Spleen (tissue), 11 donors: ENCODE measurements around the gene CFAP54. TPM values are rescaled to one million over a fixed set of nuclear protein-coding genes. Genes with fewer than 3 reads are reported as not detected.

Experiments
- DNase-seq: peaks from one replicate; pipeline ENCODE4 v3.0.0-alpha.2; 2020
- H3K27ac ChIP-seq, 8 donors: fragments of 200-600 bp; sonication (generic) in 7 of 8; 1 replicate in 4 of 8; 2 replicates in 4 of 8; pipeline versions ENCODE4 v1.5.0 to v1.8.0; 2016 to 2021; ENCODE audit warnings: inconsistent platforms in 4 of 8, mild to moderate bottlenecking in 4 of 8, moderate library complexity in 1 of 8
- H3K27me3 ChIP-seq, 7 donors: fragments of 200-600 bp; sonication (generic) in 6 of 7; replicated peaks in 1 of 7; 1 replicate in 4 of 7; 2 replicates in 3 of 7; pipeline versions ENCODE4 v1.5.0 to v1.8.0; 2016 to 2021; ENCODE audit warnings: inconsistent platforms in 3 of 7, mild to moderate bottlenecking in 1 of 7
- H3K36me3 ChIP-seq, 6 donors: fragments of 200-600 bp; sonication (generic) in 5 of 6; 1 replicate in 4 of 6; 2 replicates in 2 of 6; pipeline versions ENCODE4 v1.5.0 to v1.8.0; 2016 to 2021; ENCODE audit warnings: inconsistent platforms in 2 of 6
- H3K4me1 ChIP-seq, 6 donors: fragments of 200-600 bp; sonication (generic) in 5 of 6; 1 replicate in 3 of 6; 2 replicates in 3 of 6; pipeline versions ENCODE4 v1.5.0 to v1.8.0; 2016 to 2021; ENCODE audit warnings: inconsistent platforms in 3 of 6
- H3K4me3 ChIP-seq, 8 donors: fragments of 200-600 bp; sonication (generic) in 7 of 8; 1 replicate in 4 of 8; 2 replicates in 4 of 8; pipeline versions ENCODE4 v1.5.0 to v1.8.0; 2016 to 2021; ENCODE audit warnings: inconsistent platforms in 4 of 8, mild to moderate bottlenecking in 4 of 8, moderate library complexity in 2 of 8
- H3K9me3 ChIP-seq, 8 donors: fragments of 200-600 bp; sonication (generic) in 7 of 8; 1 replicate in 4 of 8; 2 replicates in 4 of 8; pipeline versions ENCODE4 v1.5.0 to v1.8.0; 2016 to 2021; ENCODE audit warnings: inconsistent platforms in 4 of 8
- POLR2A ChIP-seq, 3 donors: fragments of 450-650 bp; IDR thresholded peaks; one replicate each; pipeline ENCODE4 v1.5.1; 2017; ENCODE audit warnings: antibody characterized with exemption in 3 of 3, mild to moderate bottlenecking in 1 of 3
- POLR2AphosphoS5 ChIP-seq, 3 donors: sonication (generic); formaldehyde crosslinking; IDR thresholded peaks; one replicate each; pipeline ENCODE4 v1.5.1; 2017; ENCODE audit warnings: antibody characterized with exemption in 3 of 3
- WGBS, 5 donors: extraction: QIAGEN DNeasy Blood & Tissue Kit in 3 of 5; methylation state at CpG; one replicate each; pipeline versions ENCODE4 v1.1.5 to v1.1.7; 2013 to 2018; 5-methylcytosine and 5-hydroxymethylcytosine counted together
- intact Hi-C: fragments of 100-400 bp; cut with DNase I; formaldehyde crosslinking; loops from one replicate; pipeline ENCODE4 v1.15.0; 2023; ENCODE audit warnings: low total_unique reads
- polyA plus RNA-seq, 3 donors: library from polyadenylated mRNA; stranded (reverse); fragments of 200-250 nt; gene quantifications; one replicate each; pipeline ENCODE4 v1.2.1, GENCODE V29; 2013
- total RNA-seq, 7 donors: library from RNA; depleted of rRNA in 3 of 7; stranded (reverse); fragments of >200 nt in 3 of 7; fragmentation: NEBNext Ultra II Directional in 4 of 7; extraction: Animal tissue kit (Norgen Biotek cat#: 25700) in 4 of 7; gene quantifications; one replicate each; pipeline versions ENCODE4 v1.1.0 to v1.2.1, GENCODE V29; 2016 to 2021
- TF ChIP-seq, protein P1 (sequence below), 11 experiments: fragments of 200-600 bp in 7 of 11; fragments of 450-650 bp in 4 of 11; sonication (generic) in 4 of 11; IDR thresholded peaks in 8 of 11; conservative IDR thresholded peaks in 3 of 11; 1 replicate in 7 of 11; 2 replicates in 4 of 11; pipeline versions ENCODE4 v1.4.0 to v1.8.0; 2016 to 2021; ENCODE audit warnings: antibody characterized with exemption in 11 of 11, inconsistent platforms in 4 of 11, mild to moderate bottlenecking in 1 of 11
- donor health status: healthy with polysubstance abuse.
- donor health status: DM: no; HTN: no; CAD: no; lungs with moderate emphysema.
- donor health status: DM: no; HTN: no; CAD: no.
- donor health status: Bipolar disorder and iron deficiency.
- donor health status: healthy.
- donor health status: DM: no; HTN: no; CAD: no.
- donor health status: DM: yes; HTN: yes; CAD: no.

The CFAP54 gene
- total and polyA plus RNA-seq, 10 donors, result 0.09 to 3.6 (median 2.1) TPM

DNA sequence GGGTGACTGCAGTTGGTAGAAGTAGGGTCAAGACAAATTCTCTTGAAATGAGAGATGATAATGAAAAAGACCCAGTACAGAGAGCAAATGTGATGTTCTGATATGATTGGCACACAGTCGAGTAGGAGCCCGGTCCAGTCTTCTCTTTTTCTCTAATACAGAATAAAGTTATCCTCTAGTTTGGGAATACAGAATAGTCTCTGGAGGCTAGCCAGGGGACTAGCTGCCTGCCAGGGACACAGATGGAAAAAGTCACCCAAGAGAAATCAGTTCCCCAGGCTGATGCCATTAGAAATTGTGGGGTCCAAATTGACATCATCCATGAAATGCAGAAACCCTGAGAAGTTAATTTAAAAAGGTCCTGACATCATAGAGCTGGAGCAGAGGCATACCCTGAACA, 240.5 kb downstream of the CFAP54 start:
- Histone ChIP-seq H3K27ac (no peak overlapping the region), H3K27me3 (no peaks in the 10 kb centered on the region), H3K9me3 (no peaks in the 10 kb centered on the region), H3K4me1 (no peaks in the 10 kb centered on the region), H3K4me3 (no peak overlapping the region), H3K36me3 (no peaks in the 10 kb centered on the region)
- TF ChIP-seq POLR2AphosphoS5 (IDR thresholded peaks at IDR 0.05) (no peak), POLR2A (IDR thresholded peaks at IDR 0.05) (no peak)
- no peak for DNase-seq
- WGBS, 5 donors, result 68 to 90% (median 85%) methylated on average over 2 of the region's 2 CpGs
- intact Hi-C loops, result no loop called here

DNA sequence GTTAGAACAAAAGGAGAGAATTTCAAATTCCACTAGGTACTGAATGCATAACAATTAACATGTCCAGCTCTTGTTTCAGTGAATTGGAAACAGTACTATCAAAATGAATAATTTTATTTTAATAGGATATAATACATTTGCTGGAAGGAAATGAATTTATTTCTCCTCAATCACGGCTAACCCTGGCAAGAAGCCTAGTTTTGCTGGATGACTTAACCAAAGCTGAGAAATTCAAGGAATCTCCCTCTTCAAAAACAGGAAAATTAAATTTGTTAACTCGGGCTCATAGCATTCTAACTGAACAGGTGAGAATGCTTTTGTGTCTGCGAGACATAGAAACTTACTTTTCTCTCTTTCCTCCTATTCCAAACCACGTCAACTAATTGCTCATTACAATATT, 254.2 kb downstream of the CFAP54 start:
- TF ChIP-seq POLR2AphosphoS5 (IDR thresholded peaks at IDR 0.05) (no peak), POLR2A (IDR thresholded peaks at IDR 0.05) (no peak)
- TF ChIP-seq, protein P1, sequence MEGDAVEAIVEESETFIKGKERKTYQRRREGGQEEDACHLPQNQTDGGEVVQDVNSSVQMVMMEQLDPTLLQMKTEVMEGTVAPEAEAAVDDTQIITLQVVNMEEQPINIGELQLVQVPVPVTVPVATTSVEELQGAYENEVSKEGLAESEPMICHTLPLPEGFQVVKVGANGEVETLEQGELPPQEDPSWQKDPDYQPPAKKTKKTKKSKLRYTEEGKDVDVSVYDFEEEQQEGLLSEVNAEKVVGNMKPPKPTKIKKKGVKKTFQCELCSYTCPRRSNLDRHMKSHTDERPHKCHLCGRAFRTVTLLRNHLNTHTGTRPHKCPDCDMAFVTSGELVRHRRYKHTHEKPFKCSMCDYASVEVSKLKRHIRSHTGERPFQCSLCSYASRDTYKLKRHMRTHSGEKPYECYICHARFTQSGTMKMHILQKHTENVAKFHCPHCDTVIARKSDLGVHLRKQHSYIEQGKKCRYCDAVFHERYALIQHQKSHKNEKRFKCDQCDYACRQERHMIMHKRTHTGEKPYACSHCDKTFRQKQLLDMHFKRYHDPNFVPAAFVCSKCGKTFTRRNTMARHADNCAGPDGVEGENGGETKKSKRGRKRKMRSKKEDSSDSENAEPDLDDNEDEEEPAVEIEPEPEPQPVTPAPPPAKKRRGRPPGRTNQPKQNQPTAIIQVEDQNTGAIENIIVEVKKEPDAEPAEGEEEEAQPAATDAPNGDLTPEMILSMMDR (IDR thresholded peaks at IDR 0.05 in 8 of 11, conservative IDR thresholded peaks at IDR 0.05 in 3 of 11), result no peak
- Histone ChIP-seq H3K27me3 (no peaks in the 10 kb centered on the region), H3K4me1 (no peaks in the 10 kb centered on the region), H3K9me3 (no peaks in the 10 kb centered on the region), H3K27ac (no peak overlapping the region), H3K36me3 (no peaks in the 10 kb centered on the region), H3K4me3 (no peak overlapping the region)
- intact Hi-C loops, result no loop called here
- DNase-seq, result no peak
- 57 to 76% (median 67%) methylated on average over 4 of the region's 4 CpGs for WGBS, 5 donors

DNA sequence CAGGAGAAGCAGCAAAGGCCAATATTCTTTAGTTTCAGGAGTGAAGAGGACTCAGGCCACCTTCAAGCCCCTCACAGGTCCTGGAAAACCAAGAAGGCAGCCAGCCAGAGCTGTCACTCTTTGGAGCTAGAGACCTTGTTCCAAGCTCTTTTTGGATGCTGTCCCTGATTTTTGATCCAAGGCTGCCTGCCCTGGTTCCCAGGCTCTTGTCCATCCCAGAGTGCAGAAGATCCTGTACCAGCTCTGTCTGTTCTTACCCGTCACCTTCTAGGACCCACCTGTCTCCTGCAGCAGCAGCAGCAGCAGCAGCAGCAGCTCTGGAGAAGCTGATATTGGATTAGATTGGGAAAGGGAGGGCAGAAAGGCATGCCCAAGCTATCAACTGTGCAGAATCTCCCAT, 260.6 kb downstream of the CFAP54 start:
- H3K9me3 ChIP-seq, result no peaks in the 10 kb centered on the region
- no peaks in the 10 kb centered on the region for H3K36me3 ChIP-seq
- no peak overlapping the region for H3K4me3 ChIP-seq
- no peaks in the 10 kb centered on the region for H3K4me1 ChIP-seq
- WGBS, 5 donors, result 88 to 95% (median 89%) methylated on average over 1 of the region's 1 CpG
- no peaks in the 10 kb centered on the region for H3K27me3 ChIP-seq
- no peak for DNase-seq
- no peak overlapping the region for H3K27ac ChIP-seq
- intact Hi-C loops, result no loop called here
- TF ChIP-seq POLR2AphosphoS5 (IDR thresholded peaks at IDR 0.05), result no peak
- TF ChIP-seq, protein P1 (IDR thresholded peaks at IDR 0.05 in 8 of 11, conservative IDR thresholded peaks at IDR 0.05 in 3 of 11), result no peak
- TF ChIP-seq POLR2A (IDR thresholded peaks at IDR 0.05), result no peak

DNA sequence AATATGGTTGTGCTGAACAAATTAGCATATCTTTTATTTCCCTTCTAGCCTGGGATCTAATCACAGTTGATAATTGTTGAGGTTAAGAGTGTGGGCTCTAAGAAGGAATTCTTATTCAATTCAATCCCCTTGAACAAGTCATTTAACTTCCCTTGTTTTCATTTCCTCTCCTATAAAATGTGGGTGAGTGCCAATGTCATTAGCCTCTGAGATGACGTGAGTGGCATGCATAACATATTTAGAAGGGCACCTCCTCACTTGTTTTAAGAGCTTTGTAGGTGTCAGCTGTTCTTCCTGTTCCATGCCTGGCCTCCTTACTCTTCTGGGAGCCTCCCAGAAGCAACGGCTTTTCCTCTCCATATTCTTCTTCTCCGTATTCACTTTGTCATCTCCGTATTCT, 262.2 kb downstream of the CFAP54 start:
- no peak overlapping the region for H3K27ac ChIP-seq
- TF ChIP-seq POLR2AphosphoS5 (IDR thresholded peaks at IDR 0.05) (no peak), POLR2A (IDR thresholded peaks at IDR 0.05) (no peak)
- TF ChIP-seq, protein P1 (IDR thresholded peaks at IDR 0.05 in 8 of 11, conservative IDR thresholded peaks at IDR 0.05 in 3 of 11), result no peak
- H3K9me3 ChIP-seq, result no peaks in the 10 kb centered on the region
- WGBS, 5 donors, result 55 to 60% (median 58%) methylated on average over 4 of the region's 4 CpGs
- H3K27me3 ChIP-seq, result no peaks in the 10 kb centered on the region
- intact Hi-C loops, result no loop called here
- H3K4me1 ChIP-seq, result no peaks in the 10 kb centered on the region
- no peaks in the 10 kb centered on the region for H3K36me3 ChIP-seq
- no peak overlapping the region for H3K4me3 ChIP-seq
- no peak for DNase-seq

DNA sequence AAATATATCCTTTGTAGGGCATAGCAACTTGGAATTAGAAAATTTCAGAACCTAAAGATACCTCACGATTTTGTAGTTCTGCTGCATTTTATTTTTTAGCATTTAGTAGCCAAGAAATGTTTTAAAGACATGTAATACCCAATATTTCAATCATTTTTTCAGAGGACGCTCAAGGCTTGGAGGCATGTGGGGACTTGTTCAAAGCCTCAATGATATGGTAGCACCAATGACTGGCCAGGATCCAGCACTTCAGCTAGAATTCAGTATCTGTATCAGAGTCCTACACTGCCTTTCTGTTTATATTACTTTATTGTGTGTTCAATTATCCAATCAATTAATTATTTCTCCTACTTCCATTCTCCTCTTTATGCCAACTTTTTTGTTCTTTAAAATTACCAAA, 262.8 kb downstream of the CFAP54 start:
- Histone ChIP-seq H3K9me3 (no peaks in the 10 kb centered on the region), H3K4me1 (no peaks in the 10 kb centered on the region), H3K27me3 (no peaks in the 10 kb centered on the region), H3K36me3 (no peaks in the 10 kb centered on the region), H3K27ac (no peak overlapping the region), H3K4me3 (no peak overlapping the region)
- DNase-seq, result no peak
- intact Hi-C loops, result no loop called here
- TF ChIP-seq, protein P1 (IDR thresholded peaks at IDR 0.05 in 8 of 11, conservative IDR thresholded peaks at IDR 0.05 in 3 of 11), result no peak
- TF ChIP-seq POLR2A (IDR thresholded peaks at IDR 0.05), result no peak
- TF ChIP-seq POLR2AphosphoS5 (IDR thresholded peaks at IDR 0.05), result no peak
- WGBS, 5 donors, result 39 to 93% (median 84%) methylated on average over 2 of the region's 2 CpGs
